AG10803 (cell line): ENCODE measurements around the gene POSTN.
A peak's percentile ranks its signal among the peaks of the same experiment; 100 is the strongest.
"Not testable (repeated sequence)": the region's sequence is repeated elsewhere in the genome, so short reads cannot be mapped to it uniquely, and the experiment has no call there.

Source experiments
- DNase-seq: peaks from one replicate; pipeline ENCODE4 v3.0.0; 2010; ENCODE audit warnings: low read depth
- H3K4me3 ChIP-seq: 2 replicates; pipeline ENCODE4 v1.5.1; 2011; ENCODE audit warnings: mild to moderate bottlenecking, low read length, control low read depth
- TF ChIP-seq, protein P1 (sequence below): conservative IDR thresholded peaks from 2 replicates; pipeline ENCODE4 v1.5.1; 2011; ENCODE audit warnings: mild to moderate bottlenecking, low read length, control low read depth, inconsistent platforms

POSTN gene

DNA sequence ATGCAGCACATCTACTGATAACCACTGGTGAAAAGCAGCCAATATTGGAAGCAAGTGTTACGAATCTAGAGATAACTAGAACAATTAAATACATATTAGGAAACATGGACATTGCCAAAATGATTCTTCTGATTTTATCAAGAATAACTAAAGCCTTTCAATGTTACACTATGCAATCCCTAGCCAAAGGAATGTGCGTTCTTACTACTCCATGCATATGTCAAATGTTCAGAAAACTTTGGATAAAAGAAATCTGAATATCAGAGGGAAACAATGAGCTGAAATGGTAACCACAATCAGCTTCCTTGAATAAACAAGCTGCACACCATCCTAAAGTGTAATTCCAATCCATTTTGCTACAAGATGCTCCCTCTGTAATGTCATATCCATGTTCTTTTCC, 951 bp upstream of the POSTN start:
- TF ChIP-seq, protein P1, sequence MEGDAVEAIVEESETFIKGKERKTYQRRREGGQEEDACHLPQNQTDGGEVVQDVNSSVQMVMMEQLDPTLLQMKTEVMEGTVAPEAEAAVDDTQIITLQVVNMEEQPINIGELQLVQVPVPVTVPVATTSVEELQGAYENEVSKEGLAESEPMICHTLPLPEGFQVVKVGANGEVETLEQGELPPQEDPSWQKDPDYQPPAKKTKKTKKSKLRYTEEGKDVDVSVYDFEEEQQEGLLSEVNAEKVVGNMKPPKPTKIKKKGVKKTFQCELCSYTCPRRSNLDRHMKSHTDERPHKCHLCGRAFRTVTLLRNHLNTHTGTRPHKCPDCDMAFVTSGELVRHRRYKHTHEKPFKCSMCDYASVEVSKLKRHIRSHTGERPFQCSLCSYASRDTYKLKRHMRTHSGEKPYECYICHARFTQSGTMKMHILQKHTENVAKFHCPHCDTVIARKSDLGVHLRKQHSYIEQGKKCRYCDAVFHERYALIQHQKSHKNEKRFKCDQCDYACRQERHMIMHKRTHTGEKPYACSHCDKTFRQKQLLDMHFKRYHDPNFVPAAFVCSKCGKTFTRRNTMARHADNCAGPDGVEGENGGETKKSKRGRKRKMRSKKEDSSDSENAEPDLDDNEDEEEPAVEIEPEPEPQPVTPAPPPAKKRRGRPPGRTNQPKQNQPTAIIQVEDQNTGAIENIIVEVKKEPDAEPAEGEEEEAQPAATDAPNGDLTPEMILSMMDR = no peak
- H3K4me3 ChIP-seq = no peak overlapping the region
- no peak for DNase-seq

DNA sequence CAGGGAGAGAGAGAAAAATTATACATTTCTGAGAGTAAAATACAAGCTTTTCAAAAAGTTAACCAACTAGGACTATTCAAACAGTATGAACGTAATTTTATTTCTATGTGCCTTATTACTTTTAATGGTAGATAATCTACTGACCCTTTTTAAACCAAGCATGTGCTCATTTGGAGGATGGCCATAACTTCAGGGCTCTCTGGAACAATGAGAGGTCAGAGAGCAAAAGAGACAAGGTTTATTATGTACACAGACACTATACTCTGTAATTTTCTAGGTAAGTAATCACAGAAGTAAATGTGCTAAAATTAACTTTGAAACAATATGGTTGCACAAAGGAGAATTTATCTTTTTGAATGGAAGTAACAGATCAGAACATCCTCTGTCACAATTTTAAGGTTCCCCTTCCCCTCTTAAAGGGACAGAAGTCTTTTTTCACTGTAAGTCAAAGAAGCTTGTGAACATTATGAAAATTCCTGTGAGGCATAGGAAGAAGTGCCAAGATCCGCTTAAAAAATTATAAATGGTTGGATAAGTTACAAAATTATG, 1.0 kb downstream of the POSTN start:
- no peak for DNase-seq
- TF ChIP-seq, protein P1 = no peak
- peak overlapping the region; percentile 28 for H3K4me3 ChIP-seq

DNA sequence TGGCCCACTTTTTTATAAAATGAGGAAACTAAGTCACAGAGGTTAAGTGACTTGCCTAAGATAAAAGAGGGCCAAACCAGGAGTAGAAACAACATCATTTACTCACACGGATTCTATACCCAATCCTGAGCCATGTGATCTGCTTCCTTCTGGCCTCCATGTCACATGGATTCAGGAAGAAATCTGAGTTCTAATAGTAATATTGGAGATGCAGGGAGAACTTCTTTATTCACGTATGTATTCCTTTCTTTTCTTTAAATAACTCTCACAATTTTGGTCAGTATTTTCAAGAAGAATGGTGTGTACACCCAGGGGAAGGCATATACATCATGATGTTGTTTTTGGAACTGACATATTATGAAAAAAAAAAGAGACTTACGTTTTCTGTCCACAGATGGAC, 1.8 kb downstream of the POSTN start:
- H3K4me3 ChIP-seq = peak overlapping the region; percentile 28
- DNase-seq = no peak
- TF ChIP-seq, protein P1 = no peak

GRCh38 chr13:37595162-37595561, 3.4 kb downstream of the POSTN start:
- TF ChIP-seq, protein P1 = no peak
- DNase-seq = peak; percentile 46
- no peak overlapping the region for H3K4me3 ChIP-seq

- H3K4me3 ChIP-seq = no peak overlapping the region
- TF ChIP-seq, protein P1 = no peak
- no peak for DNase-seq
These were observed 4.0 kb downstream of the POSTN start for GRCh38 chr13:37594550-37594949.

DNA sequence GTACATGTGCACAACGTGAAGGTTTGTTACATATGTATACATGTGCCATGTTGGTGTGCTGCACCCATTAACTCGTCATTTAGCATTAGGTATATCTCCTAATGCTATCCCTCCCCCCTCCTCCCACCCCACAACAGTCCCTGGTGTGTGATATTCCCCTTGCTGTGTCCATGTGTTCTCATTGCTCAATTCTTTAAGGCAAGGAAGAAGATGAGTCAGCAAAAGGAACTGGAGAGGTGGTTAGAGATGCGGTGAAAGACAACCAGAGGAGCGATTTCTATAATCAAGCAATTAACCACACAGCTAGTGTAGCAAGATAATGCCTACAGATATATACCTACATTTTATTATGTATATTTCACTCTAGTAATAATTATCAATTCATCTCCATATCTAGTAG, 9.2 kb downstream of the POSTN start:
- not testable (repeated sequence) for H3K4me3 ChIP-seq
- peak; percentile 28 for DNase-seq

DNA sequence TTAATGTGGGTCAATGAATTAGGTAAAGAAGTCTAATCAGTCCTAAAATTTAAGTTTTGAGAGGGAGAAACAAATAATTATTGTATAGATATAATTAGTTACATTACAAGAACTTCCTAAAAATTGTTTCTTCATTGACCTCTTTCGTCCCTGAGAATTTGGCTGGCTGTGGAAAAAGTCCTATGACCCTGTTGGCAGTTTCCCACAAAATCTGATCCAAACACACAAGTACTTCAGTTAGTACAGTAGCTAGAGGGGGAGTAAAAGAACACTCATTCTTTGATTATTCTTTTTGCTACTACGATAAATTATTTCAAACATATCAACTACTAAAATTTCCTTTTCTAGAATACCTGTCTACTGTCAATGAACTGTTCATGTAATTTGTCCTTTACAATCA, 11.3 kb downstream of the POSTN start:
- DNase-seq = no peak
- TF ChIP-seq, protein P1 = no peak
- no peak overlapping the region for H3K4me3 ChIP-seq

DNA sequence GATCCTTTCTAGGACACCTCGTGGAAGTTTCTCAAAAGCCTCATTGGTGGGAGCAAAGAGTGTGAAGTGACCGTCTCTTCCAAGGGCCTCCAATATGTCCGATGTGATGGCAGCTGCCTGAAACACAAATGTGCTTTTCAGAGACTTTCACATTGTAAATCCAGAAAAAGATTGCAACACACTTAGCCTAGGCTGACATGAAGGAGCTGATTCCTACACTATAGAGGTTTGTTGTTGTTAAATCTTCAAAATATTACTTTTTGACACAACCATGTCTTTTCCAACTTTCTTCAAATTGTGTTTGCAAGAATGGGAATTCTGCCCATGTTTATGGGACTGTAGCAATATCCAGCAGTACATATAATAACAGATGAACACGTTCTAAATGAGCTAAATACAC, 12.4 kb downstream of the POSTN start:
- no peak for DNase-seq
- H3K4me3 ChIP-seq = no peak overlapping the region
- TF ChIP-seq, protein P1 = no peak
